BE2C (cell line): Measurements from ENCODE around the gene ACP5.

Source experiments
- DNase-seq: peaks from one replicate; pipeline ENCODE4 v3.0.0-alpha.2; 2020
- H3K27me3 ChIP-seq: fragments of 250-450 bp; sonication (Bioruptor Pico); 2 replicates; pipeline ENCODE4 v1.5.1; 2020; ENCODE audit warnings: mild to moderate bottlenecking
- H3K36me3 ChIP-seq: fragments of 250-450 bp; sonication (Bioruptor Pico); 2 replicates; pipeline ENCODE4 v1.5.1; 2020; ENCODE audit warnings: mild to moderate bottlenecking
- H3K4me1 ChIP-seq: fragments of 250-450 bp; sonication (Bioruptor Pico); 2 replicates; pipeline ENCODE4 v1.5.1; 2020
- H3K4me3 ChIP-seq: 2 replicates; pipeline ENCODE4 v1.5.1; 2011; ENCODE audit warnings: low read depth, low read length
- H3K9me3 ChIP-seq: fragments of 250-450 bp; sonication (Bioruptor Pico); 2 replicates; pipeline ENCODE4 v1.5.1; 2020
- TF ChIP-seq, protein P1 (sequence below): IDR thresholded peaks from 2 replicates; pipeline ENCODE4 v1.5.1; 2012; ENCODE audit warnings: mild to moderate bottlenecking, low read depth, low read length

Gene ACP5

DNA sequence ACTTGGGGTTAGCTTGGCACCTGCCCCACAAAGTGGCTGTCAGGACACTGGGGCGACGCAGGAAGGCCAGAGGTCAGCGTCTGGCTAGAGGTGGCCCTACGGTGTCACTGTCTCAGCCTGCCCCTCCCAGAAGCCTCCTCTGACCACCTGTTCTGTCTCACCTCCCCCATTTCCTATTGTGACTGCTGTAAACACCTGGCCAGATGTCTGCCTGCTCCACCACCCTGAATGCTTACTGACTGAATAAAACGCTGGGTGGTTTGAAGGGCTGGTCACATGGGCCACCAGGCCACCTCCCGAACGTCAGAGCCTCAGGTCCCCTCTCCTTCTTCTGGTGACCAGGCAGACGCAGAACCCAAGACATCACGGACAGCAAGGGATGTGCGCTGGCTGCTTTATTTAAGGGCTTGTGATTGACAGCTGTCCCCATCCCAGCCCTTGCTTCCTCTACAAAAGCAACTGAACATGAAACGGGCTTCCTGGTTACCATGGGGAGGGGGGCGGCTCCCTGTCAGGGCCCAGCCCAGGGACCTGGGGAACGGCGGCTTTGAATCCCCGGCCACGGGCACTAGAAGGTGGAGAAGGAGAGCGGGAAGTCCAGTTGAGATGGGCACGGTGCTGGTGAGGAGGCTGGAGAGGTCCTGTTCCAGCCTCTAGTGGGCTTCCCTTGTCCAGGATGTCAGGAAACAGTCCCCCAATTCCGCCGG is 24.6 kb downstream of the ACP5 start:
- H3K27me3 ChIP-seq = no peaks in the 10 kb centered on the region
- no peak overlapping the region for H3K4me3 ChIP-seq
- H3K36me3 ChIP-seq = peaks cover 31% of the 10 kb centered on the region
- TF ChIP-seq, protein P1, sequence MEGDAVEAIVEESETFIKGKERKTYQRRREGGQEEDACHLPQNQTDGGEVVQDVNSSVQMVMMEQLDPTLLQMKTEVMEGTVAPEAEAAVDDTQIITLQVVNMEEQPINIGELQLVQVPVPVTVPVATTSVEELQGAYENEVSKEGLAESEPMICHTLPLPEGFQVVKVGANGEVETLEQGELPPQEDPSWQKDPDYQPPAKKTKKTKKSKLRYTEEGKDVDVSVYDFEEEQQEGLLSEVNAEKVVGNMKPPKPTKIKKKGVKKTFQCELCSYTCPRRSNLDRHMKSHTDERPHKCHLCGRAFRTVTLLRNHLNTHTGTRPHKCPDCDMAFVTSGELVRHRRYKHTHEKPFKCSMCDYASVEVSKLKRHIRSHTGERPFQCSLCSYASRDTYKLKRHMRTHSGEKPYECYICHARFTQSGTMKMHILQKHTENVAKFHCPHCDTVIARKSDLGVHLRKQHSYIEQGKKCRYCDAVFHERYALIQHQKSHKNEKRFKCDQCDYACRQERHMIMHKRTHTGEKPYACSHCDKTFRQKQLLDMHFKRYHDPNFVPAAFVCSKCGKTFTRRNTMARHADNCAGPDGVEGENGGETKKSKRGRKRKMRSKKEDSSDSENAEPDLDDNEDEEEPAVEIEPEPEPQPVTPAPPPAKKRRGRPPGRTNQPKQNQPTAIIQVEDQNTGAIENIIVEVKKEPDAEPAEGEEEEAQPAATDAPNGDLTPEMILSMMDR = no peak
- no peaks in the 10 kb centered on the region for H3K9me3 ChIP-seq
- no peak for DNase-seq
- H3K4me1 ChIP-seq = 0 out of 2 replicates have a peak, but pooled peaks cover 2% of the 10 kb centered on the region

- Histone ChIP-seq H3K9me3 (no peaks in the 10 kb centered on the region), H3K4me3 (no peak overlapping the region), H3K36me3 (peaks cover 31% of the 10 kb centered on the region), H3K27me3 (no peaks in the 10 kb centered on the region), H3K4me1 (no peaks in the 10 kb centered on the region)
- TF ChIP-seq, protein P1 = peak; percentile 64
- peak; percentile 63 for DNase-seq
These were observed 25.7 kb downstream of the ACP5 start for GRCh38 chr19:11551603-11552235.

DNA sequence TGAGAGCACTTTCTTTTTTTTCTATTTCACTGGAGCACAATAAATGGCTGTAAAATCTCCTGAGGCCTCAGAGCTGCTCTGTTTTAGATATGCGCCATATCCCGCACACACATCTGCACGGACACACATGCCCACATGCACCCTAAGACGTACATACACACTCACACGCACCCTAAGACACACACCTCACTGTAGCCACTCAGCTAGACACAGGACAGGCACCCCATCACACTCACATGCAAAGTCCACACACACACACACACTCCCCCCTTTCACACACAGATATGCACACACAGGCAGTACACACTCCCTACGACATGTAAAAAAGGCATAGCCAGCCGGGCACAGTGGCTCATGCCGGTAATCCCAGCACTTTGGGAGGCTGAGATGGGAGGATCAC is 27.2 kb downstream of the ACP5 start:
- H3K27me3 ChIP-seq = no peaks in the 10 kb centered on the region
- DNase-seq = no peak
- H3K9me3 ChIP-seq = no peaks in the 10 kb centered on the region
- no peaks in the 10 kb centered on the region for H3K4me1 ChIP-seq
- H3K4me3 ChIP-seq = no peak overlapping the region
- peaks cover 28% of the 10 kb centered on the region for H3K36me3 ChIP-seq
- TF ChIP-seq, protein P1 = no peak

- Histone ChIP-seq H3K27me3 (no peaks in the 10 kb centered on the region), H3K4me3 (no peak overlapping the region), H3K36me3 (peaks cover 27% of the 10 kb centered on the region), H3K4me1 (no peaks in the 10 kb centered on the region), H3K9me3 (no peaks in the 10 kb centered on the region)
- DNase-seq = no peak
- TF ChIP-seq, protein P1 = no peak
These were observed 28.0 kb downstream of the ACP5 start for GRCh38 chr19:11549386-11549953.

DNA sequence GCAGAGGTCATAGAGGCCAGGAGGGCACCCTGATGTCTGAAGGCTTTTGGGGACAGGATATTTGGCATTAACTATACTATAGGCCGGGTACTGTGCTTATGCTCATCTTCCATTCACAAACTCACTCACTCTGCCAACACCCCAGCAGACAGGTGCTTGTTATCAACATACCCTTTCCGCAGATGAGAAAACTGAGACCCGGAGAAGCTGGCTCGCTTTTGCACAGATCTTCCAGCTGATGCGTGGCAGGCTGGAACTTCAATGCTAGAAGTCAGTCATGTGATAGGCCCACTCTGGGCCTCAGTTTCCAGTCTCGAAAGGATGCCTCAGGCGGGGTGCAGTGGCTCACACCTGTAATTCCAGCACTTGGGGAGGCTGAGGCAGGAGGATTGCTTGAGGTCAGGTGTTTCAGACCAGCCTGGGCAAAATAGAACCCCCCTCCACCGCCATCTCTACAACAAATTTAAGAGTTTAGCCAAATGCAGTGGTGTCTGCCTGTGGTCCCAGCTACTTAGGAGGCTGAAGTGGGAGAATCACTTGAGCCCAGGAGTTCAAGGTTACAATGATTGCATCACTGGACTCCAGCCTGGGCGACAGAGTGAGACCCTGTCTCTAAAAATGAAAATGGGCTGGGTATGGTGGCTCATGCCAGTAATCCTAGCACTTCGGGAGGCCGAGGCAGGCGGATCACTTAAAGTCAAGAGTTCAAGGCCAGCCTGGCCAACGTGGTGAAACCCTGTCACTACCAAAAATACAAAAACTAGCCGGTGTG is 29.3 kb downstream of the ACP5 start:
- no peak for DNase-seq
- Histone ChIP-seq H3K4me1 (no peaks in the 10 kb centered on the region), H3K9me3 (no peaks in the 10 kb centered on the region), H3K4me3 (no peak overlapping the region), H3K27me3 (no peaks in the 10 kb centered on the region), H3K36me3 (peaks cover 14% of the 10 kb centered on the region)
- TF ChIP-seq, protein P1 = no peak
